ENCODE data around the gene FNBP1L.

DNA sequence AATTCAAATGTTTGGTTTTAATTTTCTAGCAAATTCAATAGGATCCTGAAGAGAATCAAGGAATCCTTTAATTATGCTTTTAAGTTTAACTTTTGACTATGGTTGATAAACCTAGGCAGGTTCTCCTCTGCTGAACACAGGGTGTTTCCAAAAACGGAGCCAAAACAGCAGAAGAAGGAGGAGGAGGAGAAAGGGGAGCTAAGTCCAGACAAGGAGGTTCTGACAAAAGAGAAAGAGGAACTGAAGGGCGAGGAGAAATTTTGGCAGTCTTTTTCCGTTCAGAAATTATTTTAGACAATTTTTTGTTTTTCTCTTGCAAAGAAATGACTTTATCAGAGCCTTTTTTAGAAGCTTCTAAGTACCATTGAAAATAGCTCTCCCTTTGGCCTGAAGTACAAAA, 33.2 kb upstream of the FNBP1L start:
- TF ChIP-seq POLR2A (IDR thresholded peaks at IDR 0.05; ENCODE audit: low read depth, low read length) = no peak
- TF ChIP-seq POLR2AphosphoS5 (IDR thresholded peaks at IDR 0.05; ENCODE audit: low read depth, low read length) = no peak
- TF ChIP-seq TAF1 (IDR thresholded peaks at IDR 0.05; ENCODE audit: borderline replicate concordance, low read depth, low read length) = no peak

Measured in GM12892 (cell line).